HEK293 (cell line): ENCODE results near the gene AP5S1.

ENCODE experiments used
- ZFP3 ChIP-seq: fragments of 450-650 bp; formaldehyde crosslinking; IDR thresholded peaks from 2 replicates; pipeline ENCODE4 v1.5.1; 2016; ENCODE audit warnings: low read depth, missing biosample characterization, missing genetic modification characterization
- ZNF157 ChIP-seq: fragments of 450-650 bp; formaldehyde crosslinking; IDR thresholded peaks from 2 replicates; pipeline ENCODE4 v1.5.1; 2016; ENCODE audit warnings: missing biosample characterization, missing genetic modification characterization
- ZNF521 ChIP-seq: fragments of 450-650 bp; formaldehyde crosslinking; IDR thresholded peaks from 2 replicates; pipeline ENCODE4 v1.5.1; 2017; ENCODE audit warnings: missing biosample characterization, mild to moderate bottlenecking, missing genetic modification characterization
- TF ChIP-seq, protein P1 (sequence below): fragments of 450-650 bp; formaldehyde crosslinking; IDR thresholded peaks from 2 replicates; pipeline ENCODE4 v1.5.1; 2016; ENCODE audit warnings: missing biosample characterization, missing genetic modification characterization

DNA sequence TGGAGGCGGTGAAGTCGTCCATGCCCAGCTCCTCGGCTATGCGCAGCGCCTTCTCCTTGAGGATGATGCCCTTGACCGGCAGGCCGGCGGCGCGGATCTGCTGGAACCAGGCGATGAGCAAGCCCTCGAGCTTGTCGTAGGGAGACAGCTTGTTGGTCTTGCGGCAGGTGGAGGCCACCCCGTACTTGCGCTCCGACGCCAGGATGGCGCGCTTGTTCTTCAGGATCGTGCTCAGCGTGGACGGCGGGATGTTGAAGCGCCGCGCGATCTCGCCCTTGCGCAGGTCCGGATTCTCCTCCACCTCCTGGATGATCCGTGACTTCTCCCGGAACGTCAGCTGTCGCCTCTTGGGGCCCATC, 34.2 kb upstream of the AP5S1 start:
- TF ChIP-seq, protein P1, sequence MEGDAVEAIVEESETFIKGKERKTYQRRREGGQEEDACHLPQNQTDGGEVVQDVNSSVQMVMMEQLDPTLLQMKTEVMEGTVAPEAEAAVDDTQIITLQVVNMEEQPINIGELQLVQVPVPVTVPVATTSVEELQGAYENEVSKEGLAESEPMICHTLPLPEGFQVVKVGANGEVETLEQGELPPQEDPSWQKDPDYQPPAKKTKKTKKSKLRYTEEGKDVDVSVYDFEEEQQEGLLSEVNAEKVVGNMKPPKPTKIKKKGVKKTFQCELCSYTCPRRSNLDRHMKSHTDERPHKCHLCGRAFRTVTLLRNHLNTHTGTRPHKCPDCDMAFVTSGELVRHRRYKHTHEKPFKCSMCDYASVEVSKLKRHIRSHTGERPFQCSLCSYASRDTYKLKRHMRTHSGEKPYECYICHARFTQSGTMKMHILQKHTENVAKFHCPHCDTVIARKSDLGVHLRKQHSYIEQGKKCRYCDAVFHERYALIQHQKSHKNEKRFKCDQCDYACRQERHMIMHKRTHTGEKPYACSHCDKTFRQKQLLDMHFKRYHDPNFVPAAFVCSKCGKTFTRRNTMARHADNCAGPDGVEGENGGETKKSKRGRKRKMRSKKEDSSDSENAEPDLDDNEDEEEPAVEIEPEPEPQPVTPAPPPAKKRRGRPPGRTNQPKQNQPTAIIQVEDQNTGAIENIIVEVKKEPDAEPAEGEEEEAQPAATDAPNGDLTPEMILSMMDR (tag by site-specific recombination): no peak
- no peak for TF ChIP-seq ZNF521 (tag by site-specific recombination)
- no peak for TF ChIP-seq ZNF157 (tag by site-specific recombination)
- no peak for TF ChIP-seq ZFP3
